ENCODE results near the gene ABHD15.

ABHD15 gene

GRCh38 chr17:29593591-29594518 is 27.0 kb upstream of the ABHD15 start:
- no peak for DNase-seq

- DNase-seq: no peak
Observed at GRCh38 chr17:29592850-29593551, 26.2 kb upstream of the ABHD15 start, which contains the start of gene ANKRD13B. ANKRD13B (plus strand) TSS chr17:29593132; CDS start chr17:29593622, 490 bp downstream.

GRCh38 chr17:29591737-29592608 is 25.1 kb upstream of the ABHD15 start:
- DNase-seq: peak; percentile 69

GRCh38 chr17:29591146-29591736 is 24.4 kb upstream of the ABHD15 start:
- DNase-seq: peak; percentile 61

DNA sequence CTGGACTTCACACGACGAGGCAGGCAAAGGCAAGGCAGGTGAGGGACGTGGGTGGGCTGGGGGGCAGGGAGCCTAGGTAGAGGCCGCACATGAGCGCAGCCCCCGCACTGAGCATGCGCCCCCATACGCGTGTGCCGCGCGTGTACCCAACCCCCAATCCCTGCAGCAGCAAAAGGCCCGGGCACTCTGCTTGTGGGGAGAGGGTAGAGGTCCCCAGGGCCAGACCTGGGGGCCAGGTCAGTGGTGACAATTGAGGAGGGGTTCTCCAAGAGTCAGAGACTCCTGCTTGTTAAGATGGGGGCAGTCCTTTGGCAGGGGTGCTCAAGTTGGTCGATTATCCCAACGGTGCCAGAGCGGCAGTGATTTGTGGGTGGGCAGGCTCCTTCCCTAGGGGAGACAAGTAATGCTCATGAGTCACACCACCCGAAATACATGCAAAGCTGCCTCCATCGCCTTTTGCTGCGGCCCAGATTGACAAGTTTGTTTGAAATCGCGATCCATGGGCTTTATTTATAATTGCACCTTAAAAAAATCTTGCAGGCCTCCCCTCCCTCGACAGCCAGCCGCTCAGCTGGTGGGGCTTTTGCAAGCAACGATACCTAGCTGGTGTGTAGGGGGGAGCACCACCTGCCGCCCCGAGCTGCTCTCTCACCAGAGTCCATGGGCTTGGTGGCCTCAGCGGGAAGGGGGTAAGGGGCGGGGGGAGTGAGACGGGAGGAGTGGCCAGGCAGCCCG is 23.7 kb upstream of the ABHD15 start:
- DNase-seq: peak; percentile 66

DNA sequence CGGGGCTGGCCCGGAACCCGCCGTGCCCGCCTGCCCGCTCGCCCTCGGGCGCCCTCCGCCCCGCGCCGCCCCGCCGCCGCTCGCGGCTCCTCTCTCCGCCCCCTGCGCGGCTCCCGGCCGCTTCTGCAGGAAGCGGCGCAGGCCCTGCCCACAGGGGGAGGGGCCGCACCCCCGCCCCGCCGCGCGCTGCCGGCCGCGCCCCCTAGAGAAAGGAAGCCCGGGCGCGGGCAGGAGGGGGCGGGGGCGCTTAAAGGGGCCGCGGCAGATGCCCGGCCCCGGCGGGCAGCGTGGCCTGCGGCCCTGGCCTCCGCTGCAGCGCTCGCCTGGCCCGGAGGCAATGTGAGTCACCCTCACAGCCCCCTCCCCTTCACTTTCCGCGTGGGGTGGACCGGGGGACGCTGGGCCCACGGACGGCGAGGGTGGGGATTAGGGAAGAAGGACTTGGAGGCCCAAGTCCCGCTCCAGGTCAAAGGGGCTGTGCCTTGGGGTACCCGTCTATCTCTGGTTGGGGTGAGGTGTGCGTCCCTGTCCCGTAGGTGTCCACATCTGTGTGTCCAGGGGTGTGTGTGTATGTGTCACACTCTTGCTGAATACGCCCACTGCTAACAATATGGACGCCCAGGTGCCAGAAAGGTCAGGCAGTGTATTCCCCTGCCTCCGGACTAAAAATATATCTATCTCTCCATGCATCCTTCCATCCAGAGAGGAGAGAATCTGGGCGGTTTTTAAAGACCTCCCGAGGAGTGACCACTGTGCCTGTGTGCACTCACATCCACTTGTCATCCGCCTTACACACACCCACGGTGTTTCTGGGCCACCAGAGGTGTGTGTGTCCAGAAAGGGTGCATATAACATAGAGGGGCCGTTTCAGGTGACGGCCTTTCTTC is 22.9 kb upstream of the ABHD15 start, which contains the start of gene GIT1:
TSS of gene GIT1 (minus strand) at position 125 of the 887 bp plus-strand sequence. CDS start 270 bp downstream, outside the sequence.
- DNase-seq: peak; percentile 88

DNA sequence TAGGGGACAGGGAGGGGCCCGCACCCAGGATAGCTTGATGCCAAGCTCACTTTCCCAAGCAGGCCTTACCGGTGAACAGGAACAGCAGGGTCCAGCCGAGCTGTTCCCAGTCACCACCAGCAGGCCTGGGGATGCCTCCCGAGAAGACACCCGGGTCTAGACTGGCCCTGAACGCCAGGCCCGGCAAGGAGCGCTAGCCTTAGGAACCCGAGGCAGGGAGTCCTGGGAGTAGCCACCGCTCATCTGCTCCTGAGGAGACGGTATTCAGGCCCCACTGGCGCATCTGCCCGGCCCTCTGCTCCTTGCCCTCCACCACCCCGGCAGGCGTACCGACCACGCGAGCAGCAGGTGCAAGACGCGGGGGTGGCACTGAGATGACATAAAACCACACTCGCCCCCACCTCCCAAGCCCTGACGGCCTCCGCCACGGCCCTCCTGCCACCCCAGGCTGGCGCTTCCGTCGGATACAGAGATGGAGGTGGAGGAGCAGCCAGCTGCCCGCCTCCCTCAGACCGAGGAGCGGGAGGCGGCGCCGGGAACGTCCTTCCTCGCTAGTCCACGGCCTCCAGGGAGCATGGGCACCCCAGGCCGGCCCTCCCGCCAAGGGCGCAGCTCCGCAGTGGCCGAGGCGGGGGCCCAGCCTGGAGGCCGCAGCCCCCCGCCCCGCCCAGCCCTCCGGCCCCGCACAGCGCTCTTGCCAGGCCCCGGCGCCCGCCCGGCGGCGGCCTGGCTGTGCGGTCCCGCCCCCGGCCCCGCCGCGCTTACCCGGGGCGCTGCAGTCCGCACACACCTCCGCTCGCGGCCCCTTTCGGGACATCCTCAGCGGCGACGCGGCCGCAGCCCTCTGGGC is 21.9 kb upstream of the ABHD15 start:
- DNase-seq: peak; percentile 42

DNA sequence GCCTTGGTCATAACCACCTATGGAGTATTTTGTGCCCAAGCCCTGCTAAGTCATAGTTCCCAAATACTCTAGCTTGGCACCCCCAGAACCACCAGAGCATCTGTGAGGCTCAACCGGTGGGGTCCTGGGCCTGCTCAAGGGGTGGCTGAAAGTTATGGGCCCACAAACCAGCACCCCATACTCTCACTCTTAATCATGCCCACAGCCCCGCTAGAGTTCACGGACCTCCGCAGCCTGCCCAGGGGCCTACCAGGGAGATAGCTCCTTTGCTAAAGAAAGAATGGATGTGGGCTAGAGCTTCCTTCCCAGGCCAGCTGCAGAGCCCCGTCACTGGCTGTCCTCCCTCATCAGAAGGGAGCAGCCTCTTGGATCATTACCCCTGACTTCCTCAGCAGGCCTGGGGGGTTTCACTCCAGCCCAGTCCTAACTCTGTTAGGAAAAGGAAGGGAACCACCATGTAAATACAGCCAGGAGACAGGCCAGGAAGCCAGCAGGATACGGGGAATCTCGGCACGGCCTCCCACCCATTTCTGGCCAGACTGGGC is 21.3 kb upstream of the ABHD15 start:
- no peak for DNase-seq

GRCh38 chr17:29587591-29587990 is 20.8 kb upstream of the ABHD15 start:
- DNase-seq: no peak

- DNase-seq: no peak
Observed at GRCh38 chr17:29586676-29587469, 20.0 kb upstream of the ABHD15 start.

GRCh38 chr17:29585080-29585751 is 18.4 kb upstream of the ABHD15 start:
- DNase-seq: no peak

GRCh38 chr17:29584452-29585079 is 17.7 kb upstream of the ABHD15 start:
- no peak for DNase-seq

GRCh38 chr17:29583324-29584248 is 16.7 kb upstream of the ABHD15 start:
- no peak for DNase-seq

GRCh38 chr17:29582772-29583171 is 15.9 kb upstream of the ABHD15 start:
- DNase-seq: no peak

DNA sequence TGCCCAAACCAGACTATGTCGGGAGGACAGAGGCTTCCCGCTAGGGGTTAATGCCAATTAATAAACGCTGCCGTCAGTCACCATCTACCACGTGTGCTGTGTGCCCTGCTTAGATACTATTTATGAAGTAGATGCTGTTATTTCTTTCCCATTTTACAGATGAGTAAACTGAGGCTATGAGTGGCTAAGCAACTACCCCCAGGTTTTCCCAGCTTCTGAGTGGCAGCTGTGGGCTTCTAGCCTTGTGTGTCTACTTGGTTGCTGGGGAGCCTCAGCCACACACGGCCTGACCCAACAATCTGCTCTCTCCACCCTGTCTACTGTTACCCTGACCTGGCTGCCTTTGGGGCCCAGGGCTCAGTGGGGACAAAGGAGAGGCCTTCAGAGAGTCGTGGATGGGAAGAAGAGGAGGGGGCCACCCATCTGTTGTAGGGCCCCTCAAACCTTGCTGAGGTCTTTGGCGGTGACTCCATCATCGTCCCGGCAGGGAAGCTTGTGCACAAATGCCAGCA is 15.5 kb upstream of the ABHD15 start:
- no peak for DNase-seq
